NOMO-1 treated with dmso at 0.1 percent for 144 hours (cell line): ENCODE measurements around the gene BTRC.
"Not testable (repeated sequence)": the region's sequence is repeated elsewhere in the genome, so short reads cannot be mapped to it uniquely, and the experiment has no call there.

Experiments used
- DNase-seq: peaks from one replicate; lab custom pipeline; 2025; ENCODE audit not compliant: unreplicated experiment; lab: John Stamatoyannopoulos, UW

The BTRC gene

GRCh38 chr10:101385866-101386658, 32.1 kb downstream of the BTRC start:
- no peak for DNase-seq

GRCh38 chr10:101386659-101387259, 32.8 kb downstream of the BTRC start:
- no peak for DNase-seq

GRCh38 chr10:101388676-101389276, 34.8 kb downstream of the BTRC start:
- no peak for DNase-seq

GRCh38 chr10:101389532-101389931, 35.6 kb downstream of the BTRC start:
- not testable (repeated sequence) for DNase-seq

- DNase-seq = no peak
Measured at GRCh38 chr10:101389986-101390531, 36.1 kb downstream of the BTRC start.

- DNase-seq = no peak
Measured at GRCh38 chr10:101393378-101393777, 39.4 kb downstream of the BTRC start.

GRCh38 chr10:101394524-101395133, 40.7 kb downstream of the BTRC start:
- DNase-seq = no peak

- no peak for DNase-seq
Measured at GRCh38 chr10:101397140-101397539, 43.2 kb downstream of the BTRC start.

GRCh38 chr10:101400585-101400984, 46.6 kb downstream of the BTRC start:
- DNase-seq = no peak

GRCh38 chr10:101402711-101403110, 48.7 kb downstream of the BTRC start:
- DNase-seq = no peak

- no peak for DNase-seq
Measured at GRCh38 chr10:101403161-101403560, 49.2 kb downstream of the BTRC start.

GRCh38 chr10:101405001-101405400, 51.0 kb downstream of the BTRC start:
- DNase-seq = no peak

- DNase-seq = no peak
Measured at GRCh38 chr10:101411598-101411997, 57.6 kb downstream of the BTRC start.

GRCh38 chr10:101414034-101414433, 60.1 kb downstream of the BTRC start:
- no peak for DNase-seq

- no peak for DNase-seq
Measured at GRCh38 chr10:101415884-101416283, 61.9 kb downstream of the BTRC start.

- not testable (repeated sequence) for DNase-seq
Measured at GRCh38 chr10:101421967-101422366, 68.0 kb downstream of the BTRC start.

- DNase-seq = no peak
Measured at GRCh38 chr10:101425535-101425934, 71.6 kb downstream of the BTRC start.

- DNase-seq = no peak
Measured at GRCh38 chr10:101428036-101428435, 74.1 kb downstream of the BTRC start.

GRCh38 chr10:101429423-101429822, 75.5 kb downstream of the BTRC start:
- DNase-seq = no peak

- DNase-seq = no peak
Measured at GRCh38 chr10:101436302-101436701, 82.3 kb downstream of the BTRC start.

- no peak for DNase-seq
Measured at GRCh38 chr10:101438881-101439391, 85.0 kb downstream of the BTRC start.
